ENCODE data around the gene IRAG1. TPM values are rescaled to one million over a fixed set of nuclear protein-coding genes. Genes with fewer than 3 reads are reported as not detected.
A peak's percentile ranks its signal among the peaks of the same experiment; 100 is the strongest.

Gene IRAG1
- total RNA-seq, 4 donors from 2014 or later, result 4.2 to 44.6 (median 11.8) TPM

- no peak overlapping the region for H3K4me3 ChIP-seq
- H3K4me1 ChIP-seq, result peaks cover 0 to 6% (median 0%) of the 10 kb centered on the region in 4 donors
- no peaks in the 10 kb centered on the region for H3K27me3 ChIP-seq
- no peaks in the 10 kb centered on the region for H3K36me3 ChIP-seq
- no peak for TF ChIP-seq CTCF (IDR thresholded peaks at IDR 0.05)
- no peak for TF ChIP-seq POLR2A (IDR thresholded peaks at IDR 0.05)
- DNase-seq, result no peak
- peak overlapping the region in 2 of 4 donors; percentile 61 to 64 for H3K27ac ChIP-seq
- H3K9me3 ChIP-seq, result no peaks in the 10 kb centered on the region
Observed at GRCh38 chr11:10666556-10667520, 26.7 kb downstream of the IRAG1 start.

GRCh38 chr11:10664496-10664895 lies 29.1 kb downstream of the IRAG1 start:
- H3K9me3 ChIP-seq, result no peaks in the 10 kb centered on the region
- no peaks in the 10 kb centered on the region for H3K36me3 ChIP-seq
- H3K4me1 ChIP-seq, result peaks cover 0 to 12% (median 5%) of the 10 kb centered on the region in 4 donors
- H3K4me3 ChIP-seq, result no peak overlapping the region
- H3K27me3 ChIP-seq, result no peaks in the 10 kb centered on the region
- no peak for DNase-seq
- TF ChIP-seq CTCF (IDR thresholded peaks at IDR 0.05), result no peak
- TF ChIP-seq POLR2A (IDR thresholded peaks at IDR 0.05), result no peak
- peak overlapping the region in 2 of 4 donors; percentile 12 to 39 for H3K27ac ChIP-seq

- DNase-seq, result no peak
- H3K4me1 ChIP-seq, result peaks cover 1 to 17% (median 8%) of the 10 kb centered on the region in 4 donors
- no peak overlapping the region for H3K4me3 ChIP-seq
- no peaks in the 10 kb centered on the region for H3K36me3 ChIP-seq
- no peak for TF ChIP-seq POLR2A (IDR thresholded peaks at IDR 0.05)
- TF ChIP-seq CTCF (IDR thresholded peaks at IDR 0.05), result no peak
- H3K27me3 ChIP-seq, result no peaks in the 10 kb centered on the region
- no peaks in the 10 kb centered on the region for H3K9me3 ChIP-seq
- H3K27ac ChIP-seq, result peak overlapping the region in 2 of 4 donors; percentile 12 to 39
Observed at GRCh38 chr11:10663990-10664389, 29.6 kb downstream of the IRAG1 start.

GRCh38 chr11:10663365-10663764 lies 30.2 kb downstream of the IRAG1 start:
- DNase-seq, result no peak
- peak overlapping the region in 2 of 4 donors; percentile 12 to 39 for H3K27ac ChIP-seq
- no peaks in the 10 kb centered on the region for H3K27me3 ChIP-seq

GRCh38 chr11:10660323-10660722 lies 33.2 kb downstream of the IRAG1 start:
- DNase-seq, result no peak
- no peaks in the 10 kb centered on the region for H3K9me3 ChIP-seq
- no peak overlapping the region for H3K4me3 ChIP-seq
- no peak for TF ChIP-seq POLR2A (IDR thresholded peaks at IDR 0.05)
- TF ChIP-seq CTCF (IDR thresholded peaks at IDR 0.05), result no peak
- no peaks in the 10 kb centered on the region for H3K27me3 ChIP-seq
- peaks cover 3 to 51% (median 14%) of the 10 kb centered on the region in 4 donors for H3K4me1 ChIP-seq
- H3K36me3 ChIP-seq, result no peaks in the 10 kb centered on the region
- H3K27ac ChIP-seq, result peak overlapping the region in 2 of 4 donors; percentile 74 to 83

More at GRCh38 chr11:10663365-10663764, 30.2 kb downstream of the IRAG1 start:
- H3K4me3 ChIP-seq, result no peak overlapping the region
- no peaks in the 10 kb centered on the region for H3K36me3 ChIP-seq
- TF ChIP-seq POLR2A (IDR thresholded peaks at IDR 0.05), result no peak
- TF ChIP-seq CTCF (IDR thresholded peaks at IDR 0.05), result no peak
- no peaks in the 10 kb centered on the region for H3K9me3 ChIP-seq
- H3K4me1 ChIP-seq, result peaks cover 3 to 24% (median 9%) of the 10 kb centered on the region in 4 donors
